Activated naive CD4-positive, alpha-beta T cell treated with anti-CD3 and anti-CD28 coated beads for 36 hours (primary cell): ENCODE results near the gene WIPF1. TPM values are rescaled to one million over a fixed set of nuclear protein-coding genes. Genes with fewer than 3 reads are reported as not detected.

Experiments used
- CTCF ChIA-PET: fragments of 350-600 bp; sonication (Branson Sonifier 250); formaldehyde crosslinking; loops from one replicate; lab custom pipeline; 2021; ENCODE audit warnings: antibody characterized with exemption; lab: Charles Lee
- DNase-seq: peaks from one replicate; pipeline ENCODE4 v3.0.0-alpha.2; 2020
- H3K27ac Mint-ChIP-seq: one replicate; pipeline ENCODE4 v1.8.0; 2021; ENCODE audit warnings: mild to moderate bottlenecking, mixed read lengths
- H3K27me3 Mint-ChIP-seq: one replicate; pipeline ENCODE4 v1.8.0; 2021; ENCODE audit warnings: low read depth, mixed read lengths
- H3K36me3 Mint-ChIP-seq: one replicate; pipeline ENCODE4 v1.8.0; 2021; ENCODE audit warnings: low read depth, mixed read lengths
- H3K4me1 Mint-ChIP-seq: one replicate; pipeline ENCODE4 v1.8.0; 2021; ENCODE audit warnings: low read depth, mixed read lengths
- H3K4me3 Mint-ChIP-seq: one replicate; pipeline ENCODE4 v1.8.0; 2021; ENCODE audit warnings: mild to moderate bottlenecking, moderate library complexity, mixed read lengths
- H3K9me3 Mint-ChIP-seq: one replicate; pipeline ENCODE4 v1.8.0; 2021; ENCODE audit warnings: mixed read lengths
- intact Hi-C: fragments of 100-400 bp; cut with micrococcal nuclease; formaldehyde crosslinking; loops from one replicate; pipeline ENCODE4 v1.15.1; 2023
- total RNA-seq, 2 experiments: library from RNA; stranded (reverse); gene quantifications; one replicate each; pipeline ENCODE4 v1.2.3, GENCODE V29; 2021

WIPF1 gene
- total RNA-seq, 2 experiments from 2014 or later: 167 TPM

GRCh38 chr2:174594456-174594855 is 3.1 kb downstream of the WIPF1 start:
- DNase-seq: no peak
- Mint-ChIP-seq H3K4me1 (peaks cover 52% of the 10 kb centered on the region), H3K27me3 (no peaks in the 10 kb centered on the region), H3K9me3 (no peaks in the 10 kb centered on the region), H3K27ac (peak overlapping the region; percentile 99), H3K36me3 (peaks cover 35% of the 10 kb centered on the region), H3K4me3 (peak overlapping the region; percentile 78)
- CTCF ChIA-PET: interaction anchor here (0.6 to 17.9 kb wide), 14 partner anchors 9 to 125 kb away, joined by 3 to 224 read pairs (median 5); no protein-coding TSS in a partner anchor
- intact Hi-C loops: no loop called here

GRCh38 chr2:174593574-174594203 is 3.9 kb downstream of the WIPF1 start:
- no peaks in the 10 kb centered on the region for H3K9me3 Mint-ChIP-seq
- DNase-seq: peak; percentile 87
- H3K4me3 Mint-ChIP-seq: peak overlapping the region; percentile 77
- H3K4me1 Mint-ChIP-seq: peaks cover 52% of the 10 kb centered on the region
- H3K27me3 Mint-ChIP-seq: no peaks in the 10 kb centered on the region
- H3K36me3 Mint-ChIP-seq: peaks cover 33% of the 10 kb centered on the region
- CTCF ChIA-PET: interaction anchor here (0.6 to 17.9 kb wide), 13 partner anchors 10 to 126 kb away, joined by 3 to 224 read pairs (median 5); no protein-coding TSS in a partner anchor
- peak overlapping the region; percentile 99 for H3K27ac Mint-ChIP-seq
- intact Hi-C loops: loop anchor here (1.0 to 2.0 kb wide), 6 partner anchors 11 to 629 kb away; partner anchors contain the start of genes GPR155 and SP3

GRCh38 chr2:174593041-174593440 is 4.6 kb downstream of the WIPF1 start:
- H3K9me3 Mint-ChIP-seq: no peaks in the 10 kb centered on the region

GRCh38 chr2:174591740-174592139 is 5.9 kb downstream of the WIPF1 start:
- Mint-ChIP-seq H3K4me1 (peaks cover 62% of the 10 kb centered on the region), H3K27me3 (no peaks in the 10 kb centered on the region), H3K9me3 (no peaks in the 10 kb centered on the region), H3K27ac (peak overlapping the region; percentile 91), H3K4me3 (peak overlapping the region; percentile 3), H3K36me3 (peaks cover 30% of the 10 kb centered on the region)
- no peak for DNase-seq
- CTCF ChIA-PET: interaction anchor here (1.0 to 17.7 kb wide), 5 partner anchors 11 to 96 kb away, joined by 3 to 224 read pairs (median 7); no protein-coding TSS in a partner anchor
- intact Hi-C loops: loop anchor here (2.0 kb wide), 1 partner anchor 627 kb away; the partner anchor contains the start of gene SP3

More at GRCh38 chr2:174593041-174593440, 4.6 kb downstream of the WIPF1 start:
- Mint-ChIP-seq H3K4me1 (peaks cover 53% of the 10 kb centered on the region), H3K27me3 (no peaks in the 10 kb centered on the region), H3K27ac (peak overlapping the region; percentile 99), H3K4me3 (peak overlapping the region; percentile 77), H3K36me3 (peaks cover 36% of the 10 kb centered on the region)
- intact Hi-C loops: loop anchor here (1.0 to 2.0 kb wide), 6 partner anchors 11 to 628 kb away; partner anchors contain the start of genes GPR155 and SP3
- no peak for DNase-seq
- CTCF ChIA-PET: interaction anchor here (1.3 to 17.9 kb wide), 7 partner anchors 11 to 95 kb away, joined by 3 to 224 read pairs (median 16); no protein-coding TSS in a partner anchor

GRCh38 chr2:174590928-174591648 is 6.5 kb downstream of the WIPF1 start:
- Mint-ChIP-seq H3K4me1 (peaks cover 67% of the 10 kb centered on the region), H3K27me3 (no peaks in the 10 kb centered on the region), H3K4me3 (peak overlapping the region; percentile 3), H3K9me3 (no peaks in the 10 kb centered on the region), H3K36me3 (peaks cover 28% of the 10 kb centered on the region), H3K27ac (peak overlapping the region; percentile 91)
- CTCF ChIA-PET: interaction anchor here (1.0 to 17.7 kb wide), 4 partner anchors 11 to 26 kb away, joined by 3 to 224 read pairs (median 5); no protein-coding TSS in a partner anchor
- intact Hi-C loops: no loop called here
- DNase-seq: no peak

GRCh38 chr2:174590346-174590745 is 7.3 kb downstream of the WIPF1 start:
- Mint-ChIP-seq H3K27me3 (no peaks in the 10 kb centered on the region), H3K4me3 (peak overlapping the region; percentile 34), H3K9me3 (no peaks in the 10 kb centered on the region), H3K4me1 (peaks cover 74% of the 10 kb centered on the region), H3K36me3 (peaks cover 24% of the 10 kb centered on the region), H3K27ac (peak overlapping the region; percentile 91)
- intact Hi-C loops: no loop called here
- CTCF ChIA-PET: interaction anchor here (17.7 kb wide), 1 partner anchor 10 kb away, joined by 224 read pairs; no protein-coding TSS in a partner anchor
- DNase-seq: no peak

GRCh38 chr2:174589334-174589733 is 8.3 kb downstream of the WIPF1 start:
- Mint-ChIP-seq H3K4me3 (no peak overlapping the region), H3K4me1 (peaks cover 80% of the 10 kb centered on the region), H3K27me3 (no peaks in the 10 kb centered on the region), H3K9me3 (no peaks in the 10 kb centered on the region), H3K27ac (peak overlapping the region; percentile 80), H3K36me3 (peaks cover 26% of the 10 kb centered on the region)
- DNase-seq: peak; percentile 5
- intact Hi-C loops: no loop called here
- CTCF ChIA-PET: interaction anchor here (17.7 kb wide), 1 partner anchor 9 kb away, joined by 224 read pairs; no protein-coding TSS in a partner anchor

- no peaks in the 10 kb centered on the region for H3K27me3 Mint-ChIP-seq
- no peak overlapping the region for H3K4me3 Mint-ChIP-seq
- CTCF ChIA-PET: interaction anchor here (1.0 kb wide), 1 partner anchor 10 kb away, joined by 3 read pairs; no protein-coding TSS in a partner anchor
- no peak for DNase-seq
- H3K4me1 Mint-ChIP-seq: peaks cover 78% of the 10 kb centered on the region
- H3K36me3 Mint-ChIP-seq: peaks cover 29% of the 10 kb centered on the region
- peak overlapping the region; percentile 80 for H3K27ac Mint-ChIP-seq
- intact Hi-C loops: no loop called here
- no peaks in the 10 kb centered on the region for H3K9me3 Mint-ChIP-seq
Observed at GRCh38 chr2:174588463-174588862, 9.1 kb downstream of the WIPF1 start.

GRCh38 chr2:174587579-174587978 is 10.0 kb downstream of the WIPF1 start:
- intact Hi-C loops: no loop called here
- Mint-ChIP-seq H3K27ac (peak overlapping the region; percentile 80), H3K9me3 (no peaks in the 10 kb centered on the region), H3K27me3 (no peaks in the 10 kb centered on the region), H3K4me1 (peaks cover 85% of the 10 kb centered on the region), H3K36me3 (peaks cover 33% of the 10 kb centered on the region), H3K4me3 (no peak overlapping the region)
- no peak for DNase-seq
- CTCF ChIA-PET: interaction anchor here (1.0 to 16.3 kb wide), 5 partner anchors 10 to 125 kb away, joined by 3 to 224 read pairs (median 8); partner anchors contain the start of gene WIPF1

GRCh38 chr2:174586418-174587295 is 10.9 kb downstream of the WIPF1 start:
- peaks cover 88% of the 10 kb centered on the region for H3K4me1 Mint-ChIP-seq
- H3K9me3 Mint-ChIP-seq: no peaks in the 10 kb centered on the region
- no peak for DNase-seq
- no peaks in the 10 kb centered on the region for H3K27me3 Mint-ChIP-seq
- CTCF ChIA-PET: interaction anchor here (1.0 to 16.3 kb wide), 5 partner anchors 9 to 124 kb away, joined by 3 to 224 read pairs (median 8); partner anchors contain the start of gene WIPF1
- intact Hi-C loops: no loop called here
- H3K27ac Mint-ChIP-seq: peak overlapping the region; percentile 76
- peaks cover 32% of the 10 kb centered on the region for H3K36me3 Mint-ChIP-seq
- no peak overlapping the region for H3K4me3 Mint-ChIP-seq

GRCh38 chr2:174585657-174586252 is 11.8 kb downstream of the WIPF1 start:
- Mint-ChIP-seq H3K4me3 (no peak overlapping the region), H3K36me3 (peaks cover 33% of the 10 kb centered on the region), H3K27ac (peak overlapping the region; percentile 26), H3K9me3 (no peaks in the 10 kb centered on the region), H3K4me1 (peaks cover 85% of the 10 kb centered on the region), H3K27me3 (no peaks in the 10 kb centered on the region)
- DNase-seq: no peak
- intact Hi-C loops: no loop called here
- CTCF ChIA-PET: interaction anchor here (1.4 to 16.3 kb wide), 4 partner anchors 8 to 124 kb away, joined by 3 to 224 read pairs (median 9); partner anchors contain the start of gene WIPF1
